ENCODE data around the gene RGS9.
"Not testable (repeated sequence)": the region's sequence is repeated elsewhere in the genome, so short reads cannot be mapped to it uniquely, and the experiment has no call there.

RGS9 gene

DNA sequence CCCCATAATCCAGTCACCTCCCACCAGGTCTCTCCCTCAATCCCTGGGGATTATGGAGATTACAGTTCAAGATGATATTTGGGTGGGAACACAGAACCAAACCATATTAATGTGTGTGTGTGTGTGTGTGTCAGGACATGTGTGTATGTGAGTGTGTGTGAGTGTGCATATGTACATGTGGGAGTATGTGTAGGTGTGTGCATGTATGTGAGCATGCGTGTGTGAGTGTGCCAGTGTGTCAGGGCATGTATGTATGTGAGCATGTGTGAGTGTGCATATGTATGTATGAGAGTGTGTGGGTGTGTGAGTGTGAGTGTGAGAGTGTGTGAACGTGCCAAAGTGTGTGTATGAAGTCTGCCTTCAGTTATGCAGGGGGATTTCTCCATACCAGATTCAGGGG is 37.8 kb downstream of the RGS9 start:
- no peak for DNase-seq (ENCODE audit: low read depth)
- H3K4me3 ChIP-seq (ENCODE audit: low read length): no peak overlapping the region
- TF ChIP-seq, protein P1, sequence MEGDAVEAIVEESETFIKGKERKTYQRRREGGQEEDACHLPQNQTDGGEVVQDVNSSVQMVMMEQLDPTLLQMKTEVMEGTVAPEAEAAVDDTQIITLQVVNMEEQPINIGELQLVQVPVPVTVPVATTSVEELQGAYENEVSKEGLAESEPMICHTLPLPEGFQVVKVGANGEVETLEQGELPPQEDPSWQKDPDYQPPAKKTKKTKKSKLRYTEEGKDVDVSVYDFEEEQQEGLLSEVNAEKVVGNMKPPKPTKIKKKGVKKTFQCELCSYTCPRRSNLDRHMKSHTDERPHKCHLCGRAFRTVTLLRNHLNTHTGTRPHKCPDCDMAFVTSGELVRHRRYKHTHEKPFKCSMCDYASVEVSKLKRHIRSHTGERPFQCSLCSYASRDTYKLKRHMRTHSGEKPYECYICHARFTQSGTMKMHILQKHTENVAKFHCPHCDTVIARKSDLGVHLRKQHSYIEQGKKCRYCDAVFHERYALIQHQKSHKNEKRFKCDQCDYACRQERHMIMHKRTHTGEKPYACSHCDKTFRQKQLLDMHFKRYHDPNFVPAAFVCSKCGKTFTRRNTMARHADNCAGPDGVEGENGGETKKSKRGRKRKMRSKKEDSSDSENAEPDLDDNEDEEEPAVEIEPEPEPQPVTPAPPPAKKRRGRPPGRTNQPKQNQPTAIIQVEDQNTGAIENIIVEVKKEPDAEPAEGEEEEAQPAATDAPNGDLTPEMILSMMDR (conservative IDR thresholded peaks at IDR 0.05; ENCODE audit: low read length): no peak

DNA sequence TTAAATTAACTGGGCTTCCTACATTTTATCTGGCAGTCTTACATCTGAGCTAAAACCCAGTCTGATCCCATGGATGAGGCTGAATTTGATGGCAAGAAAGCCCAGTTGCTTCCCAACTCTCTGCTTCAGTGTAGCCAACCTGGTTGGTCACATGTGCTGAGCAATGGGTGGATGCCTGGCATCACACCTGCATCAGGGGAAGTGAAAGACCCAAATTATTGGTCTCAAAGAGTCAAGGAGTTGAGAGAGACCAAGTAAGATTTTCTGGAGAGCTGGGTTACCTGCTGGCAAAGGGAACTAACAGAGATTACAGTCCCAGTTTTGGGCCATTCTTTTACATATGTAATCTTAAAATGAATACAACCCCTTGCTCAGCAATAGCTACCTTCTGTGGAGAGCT is 38.8 kb downstream of the RGS9 start:
- DNase-seq (ENCODE audit: low read depth): no peak
- no peak overlapping the region for H3K4me3 ChIP-seq (ENCODE audit: low read length)
- TF ChIP-seq, protein P1 (conservative IDR thresholded peaks at IDR 0.05; ENCODE audit: low read length): no peak

DNA sequence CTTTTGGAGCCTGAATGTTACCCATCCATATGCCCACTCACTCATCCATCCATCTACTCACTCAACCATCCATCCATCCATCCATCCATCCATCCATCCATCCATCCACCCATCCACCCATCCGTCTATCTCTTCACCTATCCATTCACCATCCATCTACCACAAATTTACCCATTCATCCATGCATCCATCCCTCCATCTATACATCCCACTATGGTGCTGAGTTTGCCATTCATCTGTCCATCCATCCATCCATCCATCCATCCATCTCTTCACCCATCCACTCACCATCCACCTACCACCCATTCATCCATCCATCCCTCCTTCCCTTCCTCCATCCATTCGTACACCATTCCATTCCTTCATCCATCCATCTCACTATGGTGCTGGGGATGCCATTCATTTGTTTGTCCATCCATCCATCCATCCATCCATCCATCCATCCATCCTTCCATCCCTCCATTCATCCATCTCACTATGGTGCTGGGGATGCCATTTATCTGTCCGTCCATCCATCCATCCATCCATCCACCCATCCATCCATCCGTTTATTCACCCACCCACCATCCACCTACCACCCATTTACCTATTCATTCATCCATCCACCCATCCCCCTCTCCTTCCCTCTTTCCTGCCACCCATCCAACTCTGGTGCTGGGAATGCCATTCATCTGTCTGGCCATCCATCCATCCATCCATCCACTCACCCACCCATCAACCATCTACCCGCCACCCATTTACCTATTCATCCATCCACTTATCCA is 39.7 kb downstream of the RGS9 start:
- DNase-seq (ENCODE audit: low read depth): no peak
- TF ChIP-seq, protein P1 (conservative IDR thresholded peaks at IDR 0.05; ENCODE audit: low read length): no peak
- no peak overlapping the region for H3K4me3 ChIP-seq (ENCODE audit: low read length)

DNA sequence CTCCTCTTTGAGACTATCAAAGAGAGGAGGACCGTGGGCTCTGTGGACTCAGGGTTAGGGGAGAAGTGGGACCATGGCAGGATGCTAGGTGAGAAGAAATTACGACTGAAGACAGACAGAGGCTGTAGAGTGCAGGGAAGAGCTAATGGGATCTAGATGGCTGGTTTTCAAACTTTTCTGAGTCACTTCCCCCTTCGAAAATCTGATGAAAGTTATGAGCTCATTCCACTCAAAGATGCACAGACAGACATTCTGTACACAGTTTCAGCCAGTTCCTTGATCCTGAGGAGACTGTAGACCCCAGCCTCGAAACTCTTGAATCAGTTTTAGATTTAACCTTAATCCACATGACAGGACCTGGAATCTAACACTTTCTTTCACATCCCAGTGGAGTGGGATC is 40.7 kb downstream of the RGS9 start:
- H3K4me3 ChIP-seq (ENCODE audit: low read length): no peak overlapping the region
- TF ChIP-seq, protein P1 (conservative IDR thresholded peaks at IDR 0.05; ENCODE audit: low read length): no peak
- peak; percentile 64 for DNase-seq (ENCODE audit: low read depth)

DNA sequence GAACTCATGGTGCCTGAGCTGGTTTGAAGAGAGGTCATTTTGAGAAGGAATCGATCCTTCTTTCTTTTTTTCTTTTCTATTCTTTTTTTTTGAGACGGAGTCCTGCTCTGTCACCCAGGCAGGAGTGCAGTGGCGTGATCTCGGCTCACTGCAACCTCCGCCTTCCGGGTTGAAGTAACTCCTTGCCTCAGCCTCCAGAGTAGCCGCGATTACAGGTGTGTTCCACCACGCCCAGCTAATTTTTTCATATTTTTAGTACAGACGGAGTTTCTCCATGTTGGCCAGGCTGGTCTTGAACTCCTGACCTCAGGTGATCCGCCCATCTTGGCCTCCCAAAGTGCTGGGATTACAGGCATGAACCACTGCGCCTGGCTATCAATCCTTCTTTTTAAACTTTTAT is 43.1 kb downstream of the RGS9 start:
- H3K4me3 ChIP-seq (ENCODE audit: low read length); DNase-seq (ENCODE audit: low read depth): not testable (repeated sequence)

DNA sequence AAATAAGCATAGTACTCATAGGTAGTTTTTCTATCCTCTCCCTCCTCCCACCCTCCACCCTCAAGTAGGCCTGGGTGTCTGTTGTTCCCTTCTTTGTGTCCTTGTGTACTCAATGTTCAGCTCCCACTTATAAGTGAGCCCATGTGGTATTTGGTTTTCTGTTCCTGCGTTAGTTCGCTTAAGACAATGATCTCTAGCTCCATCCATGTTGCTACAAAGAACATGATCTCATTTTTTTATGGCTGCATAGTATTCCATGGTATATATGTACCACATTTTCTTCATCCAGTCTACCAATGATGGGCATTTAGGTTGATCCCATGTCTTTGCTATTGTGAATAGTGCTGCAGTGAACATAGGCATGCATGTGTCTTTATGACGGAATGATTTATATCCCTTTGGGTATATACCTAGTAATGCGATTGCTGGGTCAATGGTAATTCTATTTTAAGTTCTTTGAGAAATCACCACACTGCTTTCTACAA is 43.6 kb downstream of the RGS9 start:
- not testable (repeated sequence) for DNase-seq (ENCODE audit: low read depth); H3K4me3 ChIP-seq (ENCODE audit: low read length)

DNA sequence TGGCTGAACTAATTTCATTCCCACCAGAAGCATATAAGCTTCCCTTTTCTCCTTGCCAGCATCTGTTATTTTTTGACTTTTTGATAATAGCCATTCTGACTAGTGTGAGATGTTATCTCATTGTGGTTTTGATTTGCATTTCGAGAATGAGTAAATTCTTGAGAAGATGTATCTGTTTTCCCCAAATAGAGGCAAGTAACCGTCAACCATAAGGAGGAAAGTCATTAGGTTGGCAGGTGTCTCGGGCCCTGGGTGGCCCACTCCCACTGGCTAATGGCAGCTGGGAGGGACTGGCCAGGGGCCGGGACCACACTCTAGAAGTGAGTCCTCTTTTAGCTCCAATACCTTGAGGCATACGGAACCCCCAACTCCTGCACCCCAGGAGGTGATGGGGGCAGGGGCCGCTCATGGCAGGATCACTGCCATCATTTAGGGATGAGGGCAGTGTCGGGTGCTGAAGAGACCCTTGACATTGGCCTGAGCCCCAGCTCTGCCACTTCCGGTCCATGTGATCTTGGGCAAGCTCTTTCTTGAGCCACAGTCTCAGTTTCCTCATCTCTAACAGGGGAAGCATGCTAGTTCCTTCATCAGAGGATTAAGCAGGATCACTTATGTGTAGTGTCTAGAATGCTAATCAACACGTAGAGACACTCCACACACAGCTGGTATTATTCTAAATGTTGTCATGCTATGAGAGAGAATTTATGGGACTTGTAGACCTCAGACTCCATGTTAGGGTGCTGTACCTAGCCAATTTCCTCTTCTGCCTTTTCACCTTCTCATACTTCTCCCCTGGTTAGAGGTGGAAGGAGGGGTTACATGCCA is 44.3 kb downstream of the RGS9 start:
- no peak for DNase-seq (ENCODE audit: low read depth)
- H3K4me3 ChIP-seq (ENCODE audit: low read length): no peak overlapping the region
- TF ChIP-seq, protein P1 (conservative IDR thresholded peaks at IDR 0.05; ENCODE audit: low read length): no peak

DNA sequence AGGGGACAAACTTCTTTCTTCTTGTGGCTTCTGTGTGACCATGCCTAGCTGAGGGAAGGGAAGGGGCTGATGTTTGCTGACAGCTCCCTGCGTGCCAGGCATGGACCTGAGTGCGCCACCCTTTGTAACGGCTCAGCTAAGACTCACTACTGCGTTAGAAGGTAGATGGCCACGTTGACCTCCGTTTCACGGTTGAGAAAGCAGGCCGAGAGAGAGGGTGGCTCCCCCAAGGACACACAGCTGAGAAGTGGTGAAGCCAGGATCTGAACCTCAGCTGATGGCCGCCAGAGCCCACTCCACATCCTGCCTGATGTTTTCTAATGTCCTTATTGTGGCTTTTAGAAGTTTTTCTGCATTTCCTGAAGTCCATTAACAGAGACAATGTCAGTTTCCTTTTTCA is 45.1 kb downstream of the RGS9 start:
- DNase-seq (ENCODE audit: low read depth): no peak
- H3K4me3 ChIP-seq (ENCODE audit: low read length): no peak overlapping the region
- TF ChIP-seq, protein P1 (conservative IDR thresholded peaks at IDR 0.05; ENCODE audit: low read length): no peak
